G401 (cell line): ENCODE measurements around the gene TRIM59. TPM values are rescaled to one million over a fixed set of nuclear protein-coding genes. Genes with fewer than 3 reads are reported as not detected.

Experiments
- DNase-seq: peaks from one replicate; pipeline ENCODE4 v3.0.0-alpha.2; 2015; ENCODE audit warnings: low spot score
- in situ Hi-C: cut with HindIII; loops from 2 replicates; pipeline ENCODE4 v1.10.0; 2016; ENCODE audit warnings: low sequenced_read_pairs, mixed read lengths
- total RNA-seq: library from RNA; depleted of rRNA; stranded (reverse); fragments of >200 nt; shearing (Covaris generic); gene quantifications from 2 replicates; pipeline ENCODE4 v1.2.3, GENCODE V29; 2014

TRIM59 gene
- total RNA-seq, 1 experiment from 2014 or later: not detected

DNA sequence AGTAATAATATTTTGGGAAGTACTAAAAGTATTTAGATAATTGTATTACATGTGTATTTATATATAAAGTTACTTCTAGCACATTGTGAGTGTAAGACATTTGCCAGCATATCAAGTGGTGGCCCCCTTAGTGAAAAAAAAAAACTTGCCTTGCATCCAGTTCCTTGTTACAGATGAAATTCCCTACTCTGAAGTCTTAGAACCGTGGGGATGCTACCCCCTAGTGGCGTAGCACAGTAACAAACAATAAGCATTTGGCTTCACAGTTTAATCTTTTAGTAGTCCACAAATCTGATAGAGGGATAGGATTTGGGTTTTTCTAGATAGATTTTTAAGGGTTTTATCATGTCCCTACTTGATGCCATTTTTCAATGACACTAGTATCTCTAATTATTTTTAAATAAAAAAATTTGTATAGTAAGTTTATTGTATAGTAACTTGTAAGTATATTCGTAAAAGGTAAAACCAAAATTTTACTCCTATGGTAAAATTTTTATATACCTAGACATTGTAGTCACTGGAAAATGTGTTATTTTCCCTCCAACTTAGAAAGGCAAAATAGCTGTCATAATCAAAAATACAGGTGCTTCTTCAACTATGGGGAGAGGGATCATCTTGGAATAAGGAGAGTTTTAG is 35.9 kb downstream of the TRIM59 start:
- DNase-seq: peak; percentile 81
- in situ Hi-C loops: no loop called here

DNA sequence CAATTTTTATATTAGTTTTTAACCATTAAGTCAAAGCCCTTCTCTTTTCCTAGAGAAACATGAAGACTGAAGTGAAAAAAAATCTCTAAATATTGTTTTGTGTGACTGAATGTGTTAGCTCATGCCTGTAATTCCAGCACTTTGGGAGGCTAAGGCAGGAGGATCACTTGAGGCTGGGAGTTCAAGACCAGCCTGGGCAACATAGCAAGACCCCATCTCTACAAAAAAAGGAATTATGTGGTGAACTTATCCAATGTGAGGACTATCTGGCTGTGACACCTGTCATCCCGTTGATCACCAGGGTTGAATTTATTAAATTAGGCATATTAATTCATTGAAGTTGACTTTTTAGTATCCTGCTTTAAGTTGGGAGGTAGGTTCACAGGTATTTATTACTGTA is 37.1 kb downstream of the TRIM59 start:
- in situ Hi-C loops: no loop called here
- DNase-seq: no peak

- DNase-seq: no peak
- in situ Hi-C loops: no loop called here
Observed at GRCh38 chr3:160409812-160410610, 39.6 kb downstream of the TRIM59 start.

- DNase-seq: no peak
Observed at GRCh38 chr3:160403796-160404470, 45.7 kb downstream of the TRIM59 start.

DNA sequence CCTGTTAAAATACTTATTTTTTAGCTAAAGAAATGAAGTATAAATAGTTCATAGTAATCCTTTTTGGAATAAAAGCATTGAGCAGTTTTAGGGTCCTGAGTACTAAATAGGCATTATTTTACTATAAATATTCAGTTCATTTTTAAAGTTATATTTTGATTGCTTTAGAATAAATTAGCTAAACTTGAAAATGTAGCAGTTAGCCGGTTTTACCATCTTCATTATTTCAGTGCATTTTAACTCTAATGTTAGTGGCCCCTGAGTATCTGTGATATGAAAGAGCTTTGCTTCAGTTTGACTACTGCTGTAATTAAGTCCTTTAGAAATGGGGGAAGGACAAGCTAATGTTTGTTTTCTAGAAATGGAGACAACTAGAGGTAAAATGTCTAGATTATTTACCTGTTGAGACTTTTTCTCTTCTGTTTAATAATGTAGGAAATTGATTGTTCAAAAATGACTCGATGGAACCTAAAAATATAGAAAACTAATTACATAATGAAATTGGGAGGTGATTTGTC is 46.5 kb downstream of the TRIM59 start:
- no peak for DNase-seq
- in situ Hi-C loops: no loop called here

More at GRCh38 chr3:160403796-160404470, 45.7 kb downstream of the TRIM59 start:
- in situ Hi-C loops: no loop called here

- in situ Hi-C loops: no loop called here
- no peak for DNase-seq
Observed at GRCh38 chr3:160402221-160403027, 47.2 kb downstream of the TRIM59 start.

- in situ Hi-C loops: no loop called here
- DNase-seq: no peak
Observed at GRCh38 chr3:160401291-160402095, 48.1 kb downstream of the TRIM59 start.

DNA sequence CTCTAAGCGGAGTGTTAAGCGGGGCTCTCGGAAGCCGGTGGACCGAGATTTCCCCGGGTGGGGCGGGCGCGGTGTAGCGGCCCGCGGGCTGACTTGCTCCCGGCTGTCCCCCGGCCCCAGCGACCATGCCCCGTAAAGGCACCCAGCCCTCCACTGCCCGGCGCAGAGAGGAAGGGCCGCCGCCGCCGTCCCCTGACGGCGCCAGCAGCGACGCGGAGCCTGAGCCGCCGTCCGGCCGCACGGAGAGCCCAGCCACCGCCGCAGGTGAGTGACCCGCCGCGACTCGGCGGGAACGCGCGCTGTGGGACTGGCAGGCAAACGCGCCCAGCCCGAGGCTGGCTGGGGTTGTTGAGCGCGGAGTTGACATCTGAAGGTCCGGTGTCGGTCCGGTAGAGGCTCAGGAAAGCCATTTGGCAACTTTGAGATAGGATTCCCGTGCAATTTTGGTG is 48.9 kb downstream of the TRIM59 start:
- DNase-seq: no peak
- in situ Hi-C loops: no loop called here

- in situ Hi-C loops: no loop called here
- peak; percentile 24 for DNase-seq
Observed at GRCh38 chr3:160400030-160400701, 49.4 kb downstream of the TRIM59 start.

- in situ Hi-C loops: no loop called here
- peak; percentile 96 for DNase-seq
Observed at GRCh38 chr3:160399125-160400029, 50.2 kb downstream of the TRIM59 start, which contains the start of the genes IFT80 and SMC4. Gene IFT80, minus strand, starts transcription at chr3:160399225. Its CDS starts 14,625 bp downstream, at chr3:160384600. Gene SMC4, plus strand, starts transcription at chr3:160399650. Its CDS starts 1,177 bp downstream, at chr3:160400827.

DNA sequence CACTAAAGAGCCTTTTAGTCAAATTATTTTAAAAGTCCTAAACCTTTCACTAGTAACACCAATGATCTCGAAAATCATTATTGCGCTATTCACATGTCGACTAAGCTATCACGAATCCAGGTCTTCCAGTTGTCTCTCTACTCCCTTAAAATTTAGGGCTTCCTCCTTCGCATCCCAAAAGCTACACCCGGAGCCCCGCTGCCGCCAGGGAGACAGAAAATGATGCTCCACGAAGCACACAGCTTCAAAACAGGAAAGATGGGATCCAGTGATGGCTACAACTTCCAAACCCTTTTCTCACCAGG is 50.8 kb downstream of the TRIM59 start:
- no peak for DNase-seq
- in situ Hi-C loops: no loop called here

DNA sequence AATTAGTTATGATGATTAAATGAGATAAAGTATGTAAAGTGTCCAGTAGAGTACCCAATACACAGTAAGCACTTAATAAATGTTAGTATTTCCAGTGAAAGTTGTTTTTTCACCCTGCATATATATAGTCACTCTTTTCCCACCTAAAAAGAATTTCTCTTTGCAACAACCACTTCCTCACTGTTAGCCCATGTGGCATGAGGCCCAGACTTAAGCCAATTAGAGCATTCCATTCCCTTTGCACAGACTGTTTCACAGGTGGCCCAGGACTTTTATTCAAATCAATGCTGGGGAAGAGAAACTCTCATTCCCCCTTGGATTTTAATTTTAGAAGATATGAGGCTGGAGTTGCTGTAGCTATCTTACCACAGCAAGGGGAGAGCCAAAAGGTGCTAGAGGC is 54.3 kb downstream of the TRIM59 start:
- DNase-seq: peak; percentile 18
- in situ Hi-C loops: no loop called here

GRCh38 chr3:160394009-160394392 is 55.6 kb downstream of the TRIM59 start:
- no peak for DNase-seq
- in situ Hi-C loops: no loop called here

DNA sequence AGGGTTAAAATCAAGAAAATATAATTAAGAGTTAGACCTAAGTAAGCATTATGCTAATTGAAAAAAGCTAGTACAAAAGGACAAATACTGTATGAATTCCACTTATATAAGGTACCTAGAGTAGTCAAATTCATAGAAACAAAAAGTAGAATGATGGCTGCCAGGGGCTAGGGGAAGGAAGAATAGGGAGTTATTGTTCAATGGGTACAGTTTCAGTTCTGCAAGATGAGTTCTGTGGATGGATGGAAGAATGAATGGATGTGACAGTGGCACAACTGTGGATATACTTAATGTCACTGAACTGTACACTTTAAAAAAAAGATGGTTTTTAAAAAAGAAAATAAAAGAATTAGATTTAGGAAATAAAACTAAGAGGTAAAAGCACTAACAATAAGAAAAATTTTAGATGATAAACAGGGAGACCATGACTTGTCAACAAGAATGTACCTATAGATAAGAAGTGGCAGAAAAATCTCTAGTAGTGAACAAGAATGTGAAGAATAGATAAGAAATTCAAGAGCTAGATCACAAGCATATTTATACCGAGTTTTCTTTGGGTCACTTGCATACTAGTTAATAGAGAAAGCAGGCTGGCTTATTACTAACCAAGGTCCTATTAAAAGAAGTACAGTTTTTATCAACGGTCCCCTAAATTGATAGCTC is 56.1 kb downstream of the TRIM59 start:
- in situ Hi-C loops: no loop called here
- DNase-seq: no peak

DNA sequence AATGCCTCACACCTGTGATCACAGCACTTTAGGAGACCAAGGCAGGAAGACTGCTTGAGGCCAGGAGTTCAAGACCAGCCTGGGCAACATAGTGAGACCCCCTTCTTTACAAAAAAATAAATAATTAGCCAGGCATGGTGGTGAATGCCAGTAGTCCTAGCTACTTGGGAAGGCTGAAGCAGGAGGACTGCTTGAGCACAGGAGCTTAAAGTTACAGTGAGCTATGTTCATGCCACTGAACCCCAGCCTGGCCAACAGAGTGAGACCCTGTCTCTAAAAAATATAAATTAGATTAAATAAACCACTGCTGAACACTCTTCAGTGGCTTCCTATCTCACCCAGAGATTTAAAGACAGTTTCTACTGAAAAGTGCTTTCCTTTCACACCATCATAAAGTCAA is 56.8 kb downstream of the TRIM59 start:
- in situ Hi-C loops: no loop called here
- no peak for DNase-seq

DNA sequence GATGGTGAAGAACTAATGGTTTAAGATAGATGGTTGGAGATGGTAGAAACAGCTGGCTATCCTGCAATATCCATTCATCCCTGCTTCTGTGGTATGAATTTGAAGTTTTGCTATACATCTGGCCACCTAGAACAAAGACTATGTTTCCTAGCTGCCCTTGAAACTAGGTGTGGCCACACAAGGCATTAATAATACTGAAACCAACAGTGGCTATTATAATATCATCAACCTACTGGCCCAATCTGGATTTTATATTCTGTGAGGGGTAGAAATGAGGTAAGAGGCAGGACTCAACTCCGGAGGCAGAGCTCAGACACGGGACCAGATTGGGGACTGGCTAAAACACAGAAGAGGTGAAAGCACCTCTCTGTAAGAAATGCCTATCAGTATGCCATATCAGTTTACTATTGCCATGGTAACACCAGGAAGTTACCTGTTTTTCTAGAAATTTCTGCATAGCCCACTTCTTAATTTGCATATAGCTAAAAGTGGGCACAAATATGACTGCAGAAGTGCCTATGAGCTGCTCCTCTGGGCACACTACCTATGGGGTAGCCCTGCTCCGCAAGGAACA is 58.9 kb downstream of the TRIM59 start:
- no peak for DNase-seq
- in situ Hi-C loops: no loop called here
